AG09319 (cell line): ENCODE measurements around the gene ERC2.

Experiments
- DNase-seq: peaks from one replicate; pipeline ENCODE4 v3.0.0-alpha.2; 2010; ENCODE audit warnings: low read depth; ENCODE audit errors: extremely low read depth
- CTCF ChIP-seq: IDR thresholded peaks from 2 replicates; pipeline ENCODE4 v1.5.1; 2011; ENCODE audit warnings: low read depth, mild to moderate bottlenecking, inconsistent platforms, low read length, moderate library complexity

Gene ERC2

GRCh38 chr3:55616803-55617202 is 851.5 kb downstream of the ERC2 start:
- TF ChIP-seq CTCF, result no peak
- no peak for DNase-seq

GRCh38 chr3:55615694-55616295 is 852.5 kb downstream of the ERC2 start:
- no peak for TF ChIP-seq CTCF
- DNase-seq, result peak; percentile 25

DNA sequence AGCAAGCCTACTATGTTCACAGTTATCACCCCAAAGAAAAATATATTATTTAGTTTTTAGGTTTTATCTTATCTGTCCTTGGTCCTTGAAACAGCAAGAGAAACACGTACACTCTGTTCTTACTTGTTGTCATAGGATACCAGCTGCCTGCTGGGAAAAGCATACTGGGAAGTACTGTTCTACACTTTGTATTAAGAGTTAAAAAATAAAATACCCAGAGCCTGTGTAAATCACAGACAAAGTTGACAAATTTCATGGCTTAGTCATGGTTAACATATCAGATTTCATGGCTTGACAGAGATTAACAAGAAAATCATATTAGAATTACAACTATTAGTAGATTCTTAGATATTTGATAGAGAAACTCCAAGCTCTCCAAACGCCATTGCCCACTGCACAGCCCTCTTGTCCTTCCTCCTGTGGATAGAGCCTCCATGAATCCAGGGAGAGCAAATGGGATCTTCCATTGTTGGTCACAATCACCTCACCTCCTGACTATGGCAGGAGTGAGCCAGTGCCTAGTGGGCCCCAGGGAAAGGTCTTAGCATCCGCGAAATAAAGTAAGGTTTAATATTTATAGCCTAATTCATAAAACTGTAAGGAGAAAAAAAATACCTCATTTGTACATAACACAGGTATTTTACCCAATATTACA is 853.1 kb downstream of the ERC2 start:
- TF ChIP-seq CTCF, result no peak
- no peak for DNase-seq

DNA sequence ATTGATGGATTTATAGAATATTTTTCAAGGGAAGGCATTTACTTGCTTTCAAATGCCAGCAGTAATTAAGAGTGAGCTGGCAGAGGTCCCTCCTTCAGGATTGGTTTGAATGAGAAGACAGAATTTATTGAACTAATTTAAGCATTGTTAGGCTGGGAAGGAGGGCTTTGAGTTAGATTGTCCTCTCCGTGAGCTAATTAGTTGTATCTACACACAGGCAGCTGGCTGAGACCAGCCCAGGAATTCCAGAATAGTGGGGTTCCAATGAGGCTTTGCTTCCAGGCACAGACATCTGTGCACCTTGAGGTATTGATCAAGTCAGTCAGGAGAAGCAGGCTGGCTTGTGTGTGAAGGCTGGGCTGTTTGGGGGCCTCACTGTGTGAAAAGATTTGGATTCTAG is 857.1 kb downstream of the ERC2 start:
- DNase-seq, result no peak
- TF ChIP-seq CTCF, result no peak

DNA sequence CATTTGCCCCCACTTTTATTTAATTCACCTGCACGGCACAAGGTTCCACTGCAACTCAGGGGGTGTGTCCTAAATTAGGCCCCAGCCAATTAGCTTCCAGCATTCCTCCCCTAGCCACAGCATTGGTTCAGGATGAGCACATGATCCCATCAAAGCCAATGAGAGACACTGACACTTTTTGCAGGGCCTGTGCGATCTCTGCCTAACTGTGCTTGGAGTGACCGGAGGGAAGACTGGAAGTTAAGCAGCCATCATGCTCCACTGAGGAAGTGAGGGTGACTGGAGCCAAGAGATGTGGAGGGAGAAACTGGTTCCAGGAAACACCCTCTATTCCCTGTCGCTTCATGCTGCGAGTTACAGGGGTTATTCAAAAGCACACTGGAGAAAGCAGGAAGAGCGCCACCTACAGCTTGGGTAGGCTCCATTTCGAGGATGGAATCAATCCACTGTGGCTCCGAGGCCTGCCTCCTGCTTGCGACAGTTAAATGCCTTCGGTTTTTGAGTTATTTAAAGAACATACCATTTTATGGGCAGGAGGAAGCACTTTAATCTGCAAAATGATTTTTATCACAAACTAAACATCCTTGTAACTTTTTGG is 858.9 kb downstream of the ERC2 start:
- DNase-seq, result no peak

DNA sequence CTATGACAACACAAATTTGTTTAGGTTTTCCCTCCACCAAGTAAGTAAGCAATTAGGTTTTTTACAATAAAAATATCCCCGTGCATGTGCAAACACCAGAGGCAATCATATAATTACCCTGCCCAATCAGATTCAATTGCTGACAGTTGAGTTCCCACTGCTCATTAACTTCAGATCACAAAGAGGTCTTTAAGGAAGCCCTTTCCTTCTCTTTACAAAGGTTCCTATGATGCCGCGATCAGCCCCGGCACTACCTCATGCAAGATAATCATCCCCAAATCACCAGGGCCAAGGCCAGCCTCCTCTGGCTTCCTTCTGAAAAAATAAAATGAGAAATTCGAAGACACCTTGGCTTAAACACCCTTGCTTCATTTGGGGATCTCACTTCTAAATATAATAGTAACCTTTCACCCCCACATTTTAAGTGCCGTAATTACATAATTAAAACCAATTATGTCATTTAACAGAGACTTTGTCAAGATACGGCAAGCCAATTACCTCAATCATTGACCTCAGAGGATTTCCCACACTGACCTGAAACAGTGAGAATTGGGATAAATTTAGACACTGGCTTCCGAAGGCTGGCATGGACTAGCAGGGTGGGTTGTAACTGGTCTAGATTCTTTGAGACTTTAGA is 859.8 kb downstream of the ERC2 start:
- no peak for TF ChIP-seq CTCF
- DNase-seq, result no peak

More for the DNA sequence above, 858.9 kb downstream of the ERC2 start:
- TF ChIP-seq CTCF, result no peak; the same call in 1 of the 2 replicates

DNA sequence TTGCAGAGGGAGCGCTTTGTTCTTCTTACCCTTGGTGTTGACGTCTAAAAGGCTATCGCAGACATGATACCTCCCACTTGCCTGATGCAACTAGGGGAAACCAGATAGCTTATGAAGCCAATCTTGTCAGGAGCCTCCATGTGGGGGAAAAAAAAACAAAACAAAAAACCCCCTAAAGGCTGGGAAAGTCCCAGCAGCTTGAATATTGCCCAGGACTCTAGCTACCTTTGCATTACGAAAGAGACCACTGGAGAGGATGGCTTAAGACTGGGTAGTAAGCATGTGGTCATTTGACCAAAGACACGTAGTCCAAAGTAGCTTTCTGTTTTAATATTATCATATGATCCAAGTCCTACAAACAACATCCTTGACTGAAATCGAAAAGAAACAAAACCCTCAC is 860.4 kb downstream of the ERC2 start:
- no peak for TF ChIP-seq CTCF
- no peak for DNase-seq
